Smooth muscle cell (in vitro differentiated cells): Measurements from ENCODE around the gene NPAS3. TPM values are rescaled to one million over a fixed set of nuclear protein-coding genes. Genes with fewer than 3 reads are reported as not detected.
A peak's percentile ranks its signal among the peaks of the same experiment; 100 is the strongest.

Experiments
- DNase-seq: peaks from one replicate; lab custom pipeline; 2025; ENCODE audit not compliant: unreplicated experiment; lab: John Stamatoyannopoulos, UW
- H2AFZ ChIP-seq: fragments of 200-600 bp; sonication (generic); 2 replicates; pipeline ENCODE4 v1.6.0; 2016; ENCODE audit warnings: antibody characterized with exemption, low read depth, mild to moderate bottlenecking
- H3F3A ChIP-seq: fragments of 200-600 bp; sonication (generic); 2 replicates; pipeline ENCODE4 v1.6.0; 2017; ENCODE audit warnings: antibody characterized with exemption, low read depth
- H3K27ac ChIP-seq: fragments of 200-600 bp; sonication (generic); 2 replicates; pipeline ENCODE4 v1.5.1; 2016; ENCODE audit warnings: low read depth, mild to moderate bottlenecking
- H3K27me3 ChIP-seq: fragments of 200-600 bp; sonication (generic); 2 replicates; pipeline ENCODE4 v1.6.1; 2016; ENCODE audit warnings: low read depth, mild to moderate bottlenecking
- H3K36me3 ChIP-seq: fragments of 200-600 bp; sonication (generic); 2 replicates; pipeline ENCODE4 v1.5.1; 2016; ENCODE audit warnings: low read depth
- H3K4me1 ChIP-seq: fragments of 200-600 bp; sonication (generic); 2 replicates; pipeline ENCODE4 v1.5.1; 2016; ENCODE audit warnings: low read depth
- H3K4me2 ChIP-seq: fragments of 200-600 bp; sonication (generic); 2 replicates; pipeline ENCODE4 v1.6.0; 2016; ENCODE audit warnings: mild to moderate bottlenecking
- H3K4me3 ChIP-seq: fragments of 200-600 bp; sonication (generic); 2 replicates; pipeline ENCODE4 v1.5.1; 2016; ENCODE audit warnings: mild to moderate bottlenecking
- H3K79me2 ChIP-seq: fragments of 200-600 bp; sonication (generic); 2 replicates; pipeline ENCODE4 v1.6.0; 2016; ENCODE audit warnings: low read depth, mild to moderate bottlenecking
- H3K9ac ChIP-seq: fragments of 200-600 bp; sonication (generic); 2 replicates; pipeline ENCODE4 v1.6.0; 2016; ENCODE audit warnings: low read depth
- H3K9me3 ChIP-seq: fragments of 200-600 bp; sonication (generic); replicated peaks from 2 replicates; pipeline ENCODE4 v1.5.1; 2016; ENCODE audit warnings: low read depth
- H4K20me1 ChIP-seq: fragments of 200-600 bp; sonication (generic); 2 replicates; pipeline ENCODE4 v1.6.0; 2016; ENCODE audit warnings: low read depth
- CTCF ChIP-seq: fragments of 200-600 bp; sonication (generic); IDR thresholded peaks from 2 replicates; pipeline ENCODE4 v1.5.1; 2017; ENCODE audit warnings: borderline replicate concordance, mild to moderate bottlenecking, antibody characterized with exemption; ENCODE audit not compliant: insufficient read depth, poor library complexity, severe bottlenecking
- WGBS: methylation state at CpG from one replicate; pipeline ENCODE4 v1.1.7; 2016; ENCODE audit warnings: low lambda C conversion rate; 5-methylcytosine and 5-hydroxymethylcytosine counted together
- polyA plus RNA-seq: library from polyadenylated mRNA; unstranded; fragments of >200 nt; fragmentation: Nextera tagmentation; extraction: Ambion mirVana; gene quantifications from 2 replicates; pipeline ENCODE4 v1.2.1, GENCODE V29; 2016
- total RNA-seq: library from RNA; depleted of rRNA; stranded (reverse); fragments of >200 nt; gene quantifications from 2 replicates; pipeline ENCODE4 v1.2.3, GENCODE V29; 2014

The NPAS3 gene
- total and polyA plus RNA-seq, 2 experiments from 2014 or later = 0.79 to 2.0 TPM

- DNase-seq = no peak
- Histone ChIP-seq H3K9ac (no peak overlapping the region), H4K20me1 (no peaks in the 10 kb centered on the region), H3K79me2 (no peaks in the 10 kb centered on the region), H3K4me2 (no peak overlapping the region), H2AFZ (no peak overlapping the region), H3F3A (no peaks in the 10 kb centered on the region), H3K4me1 (peaks cover 13% of the 10 kb centered on the region), H3K9me3 (no peaks in the 10 kb centered on the region), H3K27ac (no peak overlapping the region), H3K4me3 (no peak overlapping the region), H3K36me3 (no peaks in the 10 kb centered on the region), H3K27me3 (no peaks in the 10 kb centered on the region)
- TF ChIP-seq CTCF = no peak
- WGBS = 89% methylated on average over 7 of the region's 7 CpGs
Measured at GRCh38 chr14:33705490-33705889, 766.8 kb downstream of the NPAS3 start.

- peaks cover 13% of the 10 kb centered on the region for H3K4me1 ChIP-seq
- WGBS = 35% methylated on average over 6 of the region's 6 CpGs
- H3K9me3 ChIP-seq = no peaks in the 10 kb centered on the region
- no peaks in the 10 kb centered on the region for H3K27me3 ChIP-seq
- H3K4me3 ChIP-seq = no peak overlapping the region
- H3F3A ChIP-seq = no peaks in the 10 kb centered on the region
- peak overlapping the region; percentile 64 for H3K9ac ChIP-seq
- peak overlapping the region; percentile 41 for H3K4me2 ChIP-seq
- H2AFZ ChIP-seq = peak overlapping the region; percentile 82
- H3K79me2 ChIP-seq = no peaks in the 10 kb centered on the region
- H3K27ac ChIP-seq = peak overlapping the region; percentile 86
- TF ChIP-seq CTCF = no peak
- H3K36me3 ChIP-seq = no peaks in the 10 kb centered on the region
- H4K20me1 ChIP-seq = no peaks in the 10 kb centered on the region
- DNase-seq = no peak
Measured at GRCh38 chr14:33707716-33708115, 769.0 kb downstream of the NPAS3 start.

- Histone ChIP-seq H3K9ac (no peak overlapping the region), H3K27ac (no peak overlapping the region), H3K27me3 (no peaks in the 10 kb centered on the region), H3F3A (no peaks in the 10 kb centered on the region), H3K79me2 (no peaks in the 10 kb centered on the region), H3K4me2 (no peak overlapping the region), H3K4me1 (peaks cover 13% of the 10 kb centered on the region), H3K36me3 (no peaks in the 10 kb centered on the region), H3K4me3 (no peak overlapping the region), H4K20me1 (no peaks in the 10 kb centered on the region), H2AFZ (no peak overlapping the region), H3K9me3 (no peaks in the 10 kb centered on the region)
- no peak for TF ChIP-seq CTCF
- 90% methylated on average over 4 of the region's 4 CpGs for WGBS
- no peak for DNase-seq
Measured at GRCh38 chr14:33709283-33709682, 770.6 kb downstream of the NPAS3 start.

- TF ChIP-seq CTCF = no peak
- H3K4me3 ChIP-seq = no peak overlapping the region
- H3K36me3 ChIP-seq = no peaks in the 10 kb centered on the region
- H3F3A ChIP-seq = no peaks in the 10 kb centered on the region
- H3K27me3 ChIP-seq = no peaks in the 10 kb centered on the region
- no peak overlapping the region for H3K9ac ChIP-seq
- no peak for DNase-seq
- H3K79me2 ChIP-seq = no peaks in the 10 kb centered on the region
- peaks cover 14% of the 10 kb centered on the region for H3K4me1 ChIP-seq
- no peak overlapping the region for H2AFZ ChIP-seq
- no peaks in the 10 kb centered on the region for H4K20me1 ChIP-seq
- no peak overlapping the region for H3K27ac ChIP-seq
- H3K4me2 ChIP-seq = no peak overlapping the region
- no peaks in the 10 kb centered on the region for H3K9me3 ChIP-seq
- WGBS = 80% methylated on average over 3 of the region's 3 CpGs
Measured at GRCh38 chr14:33709711-33710110, 771.0 kb downstream of the NPAS3 start.
